Measurements from ENCODE around the gene PTGES.

Gene PTGES

GRCh38 chr9:129716091-129716490, 36.8 kb downstream of the PTGES start:
- DNase-seq (ENCODE audit: low spot score): no peak

GRCh38 chr9:129714511-129715061, 38.3 kb downstream of the PTGES start:
- DNase-seq (ENCODE audit: low spot score): no peak

GRCh38 chr9:129713402-129713679, 39.5 kb downstream of the PTGES start:
- no peak for DNase-seq (ENCODE audit: low spot score)

- no peak for DNase-seq (ENCODE audit: low spot score)
Measured at GRCh38 chr9:129712634-129713401, 40.0 kb downstream of the PTGES start.

DNA sequence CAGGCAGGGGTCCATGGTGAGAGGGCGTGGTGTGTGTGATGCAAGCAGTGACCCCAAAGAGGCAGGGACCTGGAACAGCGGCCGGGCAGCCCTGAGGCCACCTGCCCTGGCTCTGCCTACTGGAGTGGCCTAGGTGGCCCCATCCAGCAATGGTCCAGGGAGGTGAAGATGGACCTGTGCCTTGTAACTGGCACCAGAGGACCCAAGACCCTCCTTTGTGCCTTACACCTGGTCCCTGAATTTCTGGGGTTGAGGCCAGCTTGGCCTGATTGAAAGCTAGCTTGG, 42.7 kb downstream of the PTGES start:
- no peak for DNase-seq (ENCODE audit: low spot score)

DNA sequence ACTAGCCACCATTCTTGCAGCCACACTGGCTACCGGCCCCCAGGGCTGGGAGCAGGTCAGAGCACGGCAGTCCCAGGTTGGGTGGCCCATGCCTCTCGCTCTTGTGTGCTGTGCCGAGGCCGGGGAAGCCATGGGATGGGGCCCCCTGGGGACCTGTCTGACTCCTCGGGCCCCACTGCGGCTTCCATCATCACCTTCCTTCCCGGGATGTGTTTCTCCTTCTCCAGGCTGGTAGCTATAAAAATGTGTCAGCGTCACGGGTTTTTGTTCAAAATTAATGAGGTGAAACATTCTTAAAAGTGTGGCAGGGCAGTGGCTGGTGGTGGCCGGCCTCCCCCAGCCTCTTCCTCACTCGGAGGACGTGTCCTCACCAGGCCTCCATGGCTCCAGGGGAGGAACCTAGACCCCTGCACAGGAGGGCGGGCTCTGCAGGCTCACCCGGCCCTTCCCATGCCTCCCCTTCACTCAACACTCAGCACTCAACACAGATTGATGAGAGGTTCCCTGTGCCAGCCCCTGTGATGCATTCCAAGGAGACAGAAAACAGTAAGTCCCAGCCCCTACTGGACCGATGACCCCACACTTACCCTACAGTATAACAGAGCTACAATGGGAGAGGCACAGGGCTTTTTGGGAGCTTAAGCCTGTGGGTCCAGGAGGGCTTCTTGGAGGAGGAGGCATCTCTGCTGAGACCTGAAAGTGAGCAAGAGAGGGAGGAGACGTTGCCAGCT, 43.2 kb downstream of the PTGES start:
- no peak for DNase-seq (ENCODE audit: low spot score)

- no peak for DNase-seq (ENCODE audit: low spot score)
Measured at GRCh38 chr9:129708793-129709192, 44.0 kb downstream of the PTGES start.

- no peak for DNase-seq (ENCODE audit: low spot score)
Measured at GRCh38 chr9:129704807-129705206, 48.0 kb downstream of the PTGES start.

GRCh38 chr9:129703667-129704355, 49.0 kb downstream of the PTGES start:
- no peak for DNase-seq (ENCODE audit: low spot score)

- DNase-seq (ENCODE audit: low spot score): no peak
Measured at GRCh38 chr9:129702589-129703520, 50.0 kb downstream of the PTGES start.

DNA sequence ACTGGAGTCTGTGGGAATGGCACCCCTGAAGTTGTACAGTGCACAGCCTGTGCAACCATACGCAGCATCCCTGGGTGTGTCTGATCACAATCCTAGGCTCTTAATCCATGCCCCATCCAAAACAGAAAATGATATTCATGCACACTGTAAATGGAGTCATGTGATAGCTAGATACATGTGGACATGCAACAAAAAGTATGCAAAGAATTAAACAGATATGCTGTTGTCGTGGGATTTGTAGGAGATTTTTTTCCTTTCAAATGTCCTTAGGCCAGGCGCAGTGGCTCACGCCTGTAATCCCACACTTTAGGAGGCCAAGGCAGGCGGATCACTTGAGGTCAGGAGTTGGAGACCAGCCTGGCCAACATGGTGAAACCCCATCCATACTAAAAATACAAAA, 51.3 kb downstream of the PTGES start:
- DNase-seq (ENCODE audit: low spot score): no peak

- DNase-seq (ENCODE audit: low spot score): no peak
Measured at GRCh38 chr9:129701054-129701453, 51.8 kb downstream of the PTGES start.

GRCh38 chr9:129698254-129698757, 54.5 kb downstream of the PTGES start:
- DNase-seq (ENCODE audit: low spot score): no peak

DNA sequence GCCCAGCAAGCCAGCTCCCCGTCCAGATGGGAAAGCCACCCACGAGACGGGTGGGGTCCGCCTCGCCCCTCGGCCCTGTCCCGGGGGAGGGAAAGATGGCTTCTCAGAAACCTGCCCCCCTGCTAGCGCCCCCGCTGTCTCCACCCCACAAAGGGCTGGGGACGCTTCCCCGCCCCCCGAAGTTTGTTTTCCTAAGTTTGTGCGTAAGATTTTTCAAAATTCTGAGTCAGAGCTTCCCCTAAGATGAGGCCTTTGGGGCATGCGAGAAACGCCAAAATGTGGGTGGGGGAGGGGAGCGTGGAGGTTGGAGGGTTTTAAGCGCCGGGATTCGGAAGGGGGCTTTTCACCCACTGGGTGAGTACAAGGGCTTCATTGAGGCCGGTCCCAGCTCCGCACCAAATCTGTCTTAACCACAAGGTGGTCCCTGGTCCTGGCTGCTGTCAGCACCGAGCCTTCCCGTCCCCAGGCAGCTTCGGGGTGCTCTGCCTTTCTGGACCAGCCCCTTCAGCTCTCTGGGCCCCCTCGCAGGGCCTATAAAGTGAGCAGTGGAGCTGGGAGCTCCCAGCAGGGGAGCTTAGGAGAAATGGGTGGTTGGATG, 55.1 kb downstream of the PTGES start:
- no peak for DNase-seq (ENCODE audit: low spot score)

- DNase-seq (ENCODE audit: low spot score): no peak
Measured at GRCh38 chr9:129696944-129697655, 55.7 kb downstream of the PTGES start.

- DNase-seq (ENCODE audit: low spot score): no peak
Measured at GRCh38 chr9:129695870-129696269, 57.0 kb downstream of the PTGES start.

DNA sequence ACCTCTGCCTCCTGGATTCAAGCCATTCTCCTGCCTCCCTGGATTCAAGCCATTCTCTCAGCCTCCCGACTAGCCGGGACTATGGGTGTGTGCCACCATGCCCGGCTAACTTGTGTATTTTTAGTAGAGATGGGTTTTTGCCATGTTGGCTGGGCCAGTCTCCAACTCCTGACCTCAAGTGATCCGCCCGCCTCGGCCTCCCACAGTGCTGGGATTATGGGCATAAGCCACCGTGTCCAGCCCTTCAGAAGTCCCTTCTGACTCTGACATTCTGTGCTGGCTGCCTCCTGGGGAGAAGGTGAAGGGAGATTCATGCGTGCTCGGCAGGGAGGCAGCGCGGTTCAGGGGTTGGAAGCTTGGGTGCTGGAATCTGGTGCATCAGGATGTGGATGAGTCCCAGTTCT, 58.6 kb downstream of the PTGES start:
- DNase-seq (ENCODE audit: low spot score): no peak

- no peak for DNase-seq (ENCODE audit: low spot score)
Measured at GRCh38 chr9:129693741-129694140, 59.1 kb downstream of the PTGES start.

GRCh38 chr9:129692534-129692933, 60.3 kb downstream of the PTGES start:
- no peak for DNase-seq (ENCODE audit: low spot score)
